Astrocyte (in vitro differentiated cells and primary cell): ENCODE measurements around the gene H1-8.

ENCODE experiments used
- EZH2 ChIP-seq: IDR thresholded peaks from 2 replicates; pipeline ENCODE4 v1.6.1; 2012; ENCODE audit warnings: mild to moderate bottlenecking, low read length, inconsistent platforms; ENCODE audit not compliant: insufficient read depth
- TF ChIP-seq, protein P1 (sequence below): IDR thresholded peaks from 2 replicates; pipeline ENCODE4 v1.5.1; 2011; ENCODE audit warnings: low read depth, mild to moderate bottlenecking, inconsistent platforms, low read length, moderate library complexity; ENCODE audit not compliant: insufficient read depth

GRCh38 chr3:129567939-129568338, 25.0 kb downstream of the H1-8 start:
- TF ChIP-seq, protein P1, sequence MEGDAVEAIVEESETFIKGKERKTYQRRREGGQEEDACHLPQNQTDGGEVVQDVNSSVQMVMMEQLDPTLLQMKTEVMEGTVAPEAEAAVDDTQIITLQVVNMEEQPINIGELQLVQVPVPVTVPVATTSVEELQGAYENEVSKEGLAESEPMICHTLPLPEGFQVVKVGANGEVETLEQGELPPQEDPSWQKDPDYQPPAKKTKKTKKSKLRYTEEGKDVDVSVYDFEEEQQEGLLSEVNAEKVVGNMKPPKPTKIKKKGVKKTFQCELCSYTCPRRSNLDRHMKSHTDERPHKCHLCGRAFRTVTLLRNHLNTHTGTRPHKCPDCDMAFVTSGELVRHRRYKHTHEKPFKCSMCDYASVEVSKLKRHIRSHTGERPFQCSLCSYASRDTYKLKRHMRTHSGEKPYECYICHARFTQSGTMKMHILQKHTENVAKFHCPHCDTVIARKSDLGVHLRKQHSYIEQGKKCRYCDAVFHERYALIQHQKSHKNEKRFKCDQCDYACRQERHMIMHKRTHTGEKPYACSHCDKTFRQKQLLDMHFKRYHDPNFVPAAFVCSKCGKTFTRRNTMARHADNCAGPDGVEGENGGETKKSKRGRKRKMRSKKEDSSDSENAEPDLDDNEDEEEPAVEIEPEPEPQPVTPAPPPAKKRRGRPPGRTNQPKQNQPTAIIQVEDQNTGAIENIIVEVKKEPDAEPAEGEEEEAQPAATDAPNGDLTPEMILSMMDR, result no peak
- no peak for TF ChIP-seq EZH2
